GM21825 (cell line): ENCODE results near the gene HDHD5.
"Not testable (repeated sequence)": the region's sequence is repeated elsewhere in the genome, so short reads cannot be mapped to it uniquely, and the experiment has no call there.

ENCODE experiments used
- ATAC-seq: cut with Tn5 transposase; IDR thresholded peaks from one replicate; pipeline ENCODE4 v1.9.1; 2021; ENCODE audit warnings: mild to moderate bottlenecking, moderate library complexity; ENCODE audit not compliant: unreplicated experiment

The HDHD5 gene

GRCh38 chr22:17157714-17158113 lies 1.4 kb downstream of the HDHD5 start:
- ATAC-seq, result no peak

GRCh38 chr22:17155941-17156340 lies 3.1 kb downstream of the HDHD5 start:
- ATAC-seq, result no peak

GRCh38 chr22:17152971-17153370 lies 6.1 kb downstream of the HDHD5 start:
- ATAC-seq, result no peak

DNA sequence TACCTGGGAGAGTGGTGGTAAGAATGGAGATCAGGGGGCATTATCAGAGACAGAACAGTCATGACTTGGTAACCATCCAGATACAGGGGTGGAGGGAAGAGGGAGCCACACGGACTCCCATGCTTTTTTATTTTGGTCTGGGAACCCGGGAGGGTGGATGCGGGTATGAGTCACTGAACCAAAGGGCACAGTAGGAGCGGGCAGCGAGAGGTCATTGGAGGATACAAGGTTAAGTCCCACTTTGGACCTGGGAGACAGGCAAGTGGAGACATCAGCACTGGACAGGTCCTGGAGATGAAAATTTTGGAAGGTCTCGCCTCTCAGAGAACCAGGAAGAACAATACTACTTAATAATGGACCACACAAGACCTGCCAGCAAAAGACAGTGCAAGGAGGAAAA lies 6.7 kb downstream of the HDHD5 start:
- no peak for ATAC-seq

DNA sequence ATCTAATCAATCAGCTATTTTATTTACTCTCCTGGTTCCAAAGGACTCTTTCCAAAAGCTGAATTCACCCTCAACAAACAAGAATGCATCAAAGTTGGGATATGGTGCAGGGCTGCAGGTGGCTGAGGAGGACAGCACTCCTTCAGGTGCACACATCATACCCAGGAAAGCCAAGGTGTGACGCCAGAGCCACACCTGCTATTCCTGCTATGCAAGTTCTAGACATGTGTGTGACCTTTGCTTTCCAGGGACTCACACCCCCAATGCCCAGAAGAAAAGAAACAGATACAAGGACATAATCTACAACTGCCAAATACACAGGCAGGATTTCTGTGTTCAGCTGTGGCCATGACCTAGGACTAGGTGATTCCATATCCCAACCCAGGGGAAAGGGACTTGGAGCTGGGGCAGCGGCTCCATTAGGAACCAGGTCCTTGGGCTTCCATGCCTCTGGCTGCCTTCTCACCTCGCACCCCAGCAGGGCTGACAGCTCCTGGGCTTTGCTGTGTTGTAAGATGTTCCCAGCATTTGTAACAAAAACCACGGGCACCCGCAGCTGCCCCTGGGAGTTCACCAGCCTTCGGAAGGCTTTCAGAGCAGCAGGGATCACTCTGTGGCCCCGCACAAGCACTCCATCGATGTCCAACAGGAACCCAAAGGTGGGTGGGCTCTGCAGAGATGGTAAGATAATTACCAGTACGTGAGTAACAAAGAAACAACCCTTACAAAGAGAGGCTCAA lies 9.8 kb downstream of the HDHD5 start:
- no peak for ATAC-seq

DNA sequence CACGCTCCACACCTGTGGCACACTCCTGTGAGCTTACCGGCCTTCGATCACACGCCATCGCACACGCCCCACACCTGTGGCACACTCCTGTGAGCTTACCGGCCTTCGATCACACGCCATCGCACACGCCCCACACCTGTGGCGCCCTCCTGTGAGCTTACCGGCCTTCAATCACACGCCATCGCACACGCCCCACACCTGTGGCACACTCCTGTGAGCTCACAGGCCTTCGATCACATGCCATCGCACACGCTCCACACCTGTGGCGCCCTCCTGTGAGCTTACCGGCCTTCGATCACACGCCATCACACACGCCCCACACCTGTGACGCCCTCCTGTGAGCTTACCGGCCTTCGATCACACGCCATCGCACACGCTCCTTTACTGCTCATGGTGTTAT lies 11.6 kb downstream of the HDHD5 start:
- not testable (repeated sequence) for ATAC-seq

DNA sequence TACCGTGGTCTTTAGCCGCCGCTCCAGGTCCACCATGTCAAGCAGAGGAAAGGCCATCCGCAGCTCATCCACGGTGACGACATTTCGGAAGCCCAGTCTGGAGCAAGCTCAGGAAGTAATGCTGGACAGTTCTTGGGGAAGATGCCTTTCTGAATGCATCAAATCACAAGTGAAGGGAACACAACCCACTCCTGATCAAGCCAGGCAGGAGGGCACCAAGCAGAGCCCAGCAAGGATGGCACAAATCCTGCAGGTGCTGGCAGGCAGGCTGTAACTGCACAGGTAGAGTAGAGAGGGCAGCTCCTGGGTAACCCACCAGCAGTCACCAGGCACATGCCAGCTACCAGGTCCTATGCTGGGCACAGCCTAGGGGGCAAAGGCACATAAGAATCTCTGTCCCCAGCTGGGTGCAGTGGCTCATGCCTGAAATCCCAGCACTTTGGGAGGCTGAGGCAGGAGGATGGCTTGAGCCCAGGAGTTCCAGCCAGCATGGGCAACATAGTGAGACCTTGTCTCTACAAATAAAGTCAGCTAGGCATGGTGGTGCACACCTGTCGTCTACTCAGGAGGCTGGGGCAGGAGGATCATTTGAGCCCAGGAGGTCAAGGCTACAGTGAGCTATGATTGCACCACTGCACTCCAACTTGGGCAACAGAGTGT lies 13.9 kb downstream of the HDHD5 start:
- ATAC-seq, result no peak

DNA sequence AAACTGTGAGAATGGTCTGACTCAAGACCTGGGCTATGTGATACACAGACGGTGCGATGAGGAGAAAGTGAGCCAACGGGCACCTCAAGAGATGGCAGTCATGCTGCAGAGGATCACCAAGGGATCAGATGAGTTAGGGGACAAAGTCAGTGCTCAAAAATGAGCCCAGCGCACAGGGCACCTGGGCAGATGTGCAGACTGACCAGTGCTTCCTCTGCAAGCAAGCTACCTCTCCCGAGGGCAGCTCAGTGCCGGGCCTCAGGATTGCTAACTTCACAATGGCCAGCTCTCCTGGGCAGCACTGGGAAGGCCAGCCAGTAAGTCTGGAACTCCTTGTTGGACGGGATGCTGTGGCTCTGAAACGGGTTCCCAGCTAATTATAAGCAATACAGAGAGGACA lies 15.3 kb downstream of the HDHD5 start:
- no peak for ATAC-seq

DNA sequence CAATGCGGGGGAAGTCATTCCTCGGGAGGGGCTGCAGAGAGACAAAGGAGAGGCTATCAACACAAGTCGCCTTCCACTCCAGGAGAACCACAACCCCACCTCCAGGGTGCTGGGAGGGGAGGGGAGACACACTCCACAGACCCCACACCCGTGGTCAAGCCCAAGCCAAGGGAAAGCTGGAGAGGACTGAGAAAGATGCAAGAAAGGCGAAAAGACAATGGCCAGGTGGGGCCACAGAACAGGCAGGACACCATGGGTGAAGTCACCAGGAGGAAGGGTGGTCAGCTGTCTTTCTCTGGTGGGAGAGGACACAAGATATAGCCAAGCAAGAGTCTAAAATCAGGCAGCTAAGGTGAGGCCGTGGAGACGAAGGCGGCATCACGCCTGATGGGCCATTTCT lies 16.0 kb downstream of the HDHD5 start:
- ATAC-seq, result no peak

GRCh38 chr22:17140826-17141766 lies 18.0 kb downstream of the HDHD5 start:
- no peak for ATAC-seq

- ATAC-seq, result no peak
Measured at GRCh38 chr22:17140022-17140421, 19.1 kb downstream of the HDHD5 start.

DNA sequence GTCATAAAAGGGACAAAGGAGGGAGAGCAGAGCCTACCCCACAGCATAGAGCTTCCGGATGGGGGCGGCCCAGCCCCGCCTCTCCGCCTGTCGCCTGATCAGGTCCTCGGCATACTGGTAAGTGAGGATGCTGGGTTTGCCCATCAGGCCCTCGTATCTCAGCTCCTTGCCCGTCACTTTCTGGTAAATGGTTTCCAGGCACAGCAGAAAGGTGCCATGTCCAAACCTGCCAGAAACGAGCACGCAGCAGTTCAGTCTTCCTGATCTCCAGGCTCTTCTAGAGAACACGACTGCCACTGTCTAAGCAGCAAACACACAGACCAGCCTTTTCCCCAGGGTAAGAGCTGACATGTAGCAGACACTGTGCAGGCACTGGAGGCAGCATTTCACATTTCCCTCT lies 20.6 kb downstream of the HDHD5 start:
- no peak for ATAC-seq

DNA sequence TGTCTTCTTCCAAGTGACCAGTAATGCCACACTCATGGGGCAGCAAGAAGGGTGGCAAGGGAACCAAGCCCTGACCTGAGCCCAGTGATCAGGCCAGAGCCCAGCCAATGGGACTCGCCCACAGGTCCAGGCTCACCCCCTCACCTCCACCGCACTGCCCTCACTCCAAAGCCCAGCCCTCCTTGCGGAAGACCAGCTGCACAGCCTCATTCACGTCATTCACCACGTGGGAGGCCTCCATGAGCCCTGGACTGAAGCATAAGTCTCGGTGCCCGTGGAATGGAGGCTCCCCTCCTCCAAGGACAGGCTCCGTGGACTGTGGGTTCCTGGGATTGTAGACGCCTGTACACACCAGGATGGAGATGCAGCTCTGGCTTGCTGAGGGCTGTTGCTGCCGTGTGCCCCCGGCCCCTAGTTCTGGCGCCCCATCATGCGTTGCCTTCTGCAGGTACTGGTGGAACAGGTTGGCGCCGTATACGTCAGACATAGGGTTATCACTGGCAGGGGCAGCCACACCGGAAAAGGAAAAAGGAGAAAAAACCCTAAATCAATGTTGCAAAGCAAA lies 21.1 kb downstream of the HDHD5 start:
- ATAC-seq, result no peak

DNA sequence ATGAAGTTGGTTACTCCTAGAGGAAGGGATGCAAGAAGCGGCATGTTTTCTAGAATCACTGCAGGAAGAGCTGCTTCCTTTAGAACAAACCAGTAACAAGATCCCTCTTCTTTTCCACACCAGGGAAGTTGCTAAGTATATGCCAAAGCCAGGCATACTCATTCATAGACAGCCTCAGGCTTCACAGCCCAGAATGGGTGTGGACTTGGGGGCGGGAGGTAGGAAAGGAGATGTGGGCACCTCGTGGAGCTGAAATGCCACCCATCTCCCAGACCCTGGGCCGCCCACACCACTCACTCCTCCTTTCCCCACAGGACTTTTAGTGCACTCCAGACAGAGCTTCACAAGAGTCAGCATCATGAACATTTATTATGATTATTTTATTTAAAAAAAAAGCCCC lies 21.9 kb downstream of the HDHD5 start:
- no peak for ATAC-seq

DNA sequence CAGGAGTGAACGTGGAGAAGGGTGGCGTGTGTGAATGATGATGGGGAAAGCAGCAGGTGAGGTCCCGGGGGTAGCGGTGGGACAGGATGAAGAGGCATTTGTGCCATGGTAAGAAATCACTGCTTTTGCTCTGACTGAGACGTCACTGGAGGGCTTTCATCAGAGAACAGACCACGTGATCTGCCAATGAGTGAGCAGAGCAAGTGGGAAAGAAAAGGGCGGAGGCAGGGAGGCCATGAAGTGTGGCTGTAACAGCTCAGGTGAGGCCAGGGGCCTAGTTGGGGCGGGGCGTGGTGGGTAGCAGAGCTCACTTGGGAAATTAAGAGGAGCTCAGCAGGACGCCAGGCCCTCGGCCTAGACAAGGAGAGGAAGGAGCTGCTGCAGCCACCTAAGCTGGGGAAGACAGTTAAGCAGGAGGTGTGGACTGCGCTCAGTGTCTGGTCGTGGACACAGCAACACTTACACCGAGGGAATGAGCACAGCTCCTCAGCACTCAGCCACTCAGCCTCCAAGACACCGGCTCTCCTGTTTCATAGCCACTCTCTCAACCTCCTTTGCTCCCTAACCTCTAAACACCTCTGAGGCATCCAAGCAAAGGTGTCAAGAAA lies 23.8 kb downstream of the HDHD5 start:
- no peak for ATAC-seq

- no peak for ATAC-seq
Measured at GRCh38 chr22:17133137-17133536, 25.9 kb downstream of the HDHD5 start.

DNA sequence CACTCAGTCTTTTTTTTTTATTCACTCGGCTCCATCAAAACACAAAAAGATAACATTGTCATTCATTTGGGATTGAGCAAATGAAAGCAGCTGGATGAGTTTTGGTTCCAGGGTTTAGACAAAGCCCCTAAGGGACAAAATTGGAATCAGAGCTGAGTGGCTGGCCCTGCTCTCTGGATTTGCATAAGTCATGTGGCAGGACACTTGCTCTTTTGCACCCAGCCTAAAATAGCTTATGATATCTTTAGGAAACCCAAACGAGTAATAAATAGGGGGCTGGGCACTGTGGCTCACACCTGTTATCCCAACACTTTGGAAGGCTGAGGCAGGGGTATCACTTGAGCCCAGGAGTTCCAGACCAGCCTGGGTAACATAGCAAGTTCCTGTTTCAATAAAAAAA lies 27.0 kb downstream of the HDHD5 start:
- no peak for ATAC-seq

DNA sequence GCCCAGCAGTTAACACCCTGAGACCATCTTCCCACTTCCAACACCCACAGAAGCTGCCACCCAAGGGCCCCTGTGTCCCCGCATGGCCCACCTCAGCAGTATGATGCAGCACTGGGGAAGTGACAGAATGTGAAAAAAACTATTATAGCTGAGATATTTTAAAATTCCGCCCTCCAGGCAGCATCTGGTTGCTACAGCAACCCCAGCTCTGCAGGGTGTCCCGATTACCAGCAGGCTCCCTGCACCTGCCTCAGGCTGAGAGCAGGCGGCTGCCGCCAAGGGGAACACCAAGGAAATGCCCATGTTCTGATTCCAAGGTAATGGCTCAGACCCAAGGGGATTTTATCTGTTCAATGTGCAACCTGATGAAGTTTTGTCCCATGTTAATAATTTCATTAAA lies 27.4 kb downstream of the HDHD5 start:
- no peak for ATAC-seq

- no peak for ATAC-seq
Measured at GRCh38 chr22:17130199-17130598, 28.9 kb downstream of the HDHD5 start.

DNA sequence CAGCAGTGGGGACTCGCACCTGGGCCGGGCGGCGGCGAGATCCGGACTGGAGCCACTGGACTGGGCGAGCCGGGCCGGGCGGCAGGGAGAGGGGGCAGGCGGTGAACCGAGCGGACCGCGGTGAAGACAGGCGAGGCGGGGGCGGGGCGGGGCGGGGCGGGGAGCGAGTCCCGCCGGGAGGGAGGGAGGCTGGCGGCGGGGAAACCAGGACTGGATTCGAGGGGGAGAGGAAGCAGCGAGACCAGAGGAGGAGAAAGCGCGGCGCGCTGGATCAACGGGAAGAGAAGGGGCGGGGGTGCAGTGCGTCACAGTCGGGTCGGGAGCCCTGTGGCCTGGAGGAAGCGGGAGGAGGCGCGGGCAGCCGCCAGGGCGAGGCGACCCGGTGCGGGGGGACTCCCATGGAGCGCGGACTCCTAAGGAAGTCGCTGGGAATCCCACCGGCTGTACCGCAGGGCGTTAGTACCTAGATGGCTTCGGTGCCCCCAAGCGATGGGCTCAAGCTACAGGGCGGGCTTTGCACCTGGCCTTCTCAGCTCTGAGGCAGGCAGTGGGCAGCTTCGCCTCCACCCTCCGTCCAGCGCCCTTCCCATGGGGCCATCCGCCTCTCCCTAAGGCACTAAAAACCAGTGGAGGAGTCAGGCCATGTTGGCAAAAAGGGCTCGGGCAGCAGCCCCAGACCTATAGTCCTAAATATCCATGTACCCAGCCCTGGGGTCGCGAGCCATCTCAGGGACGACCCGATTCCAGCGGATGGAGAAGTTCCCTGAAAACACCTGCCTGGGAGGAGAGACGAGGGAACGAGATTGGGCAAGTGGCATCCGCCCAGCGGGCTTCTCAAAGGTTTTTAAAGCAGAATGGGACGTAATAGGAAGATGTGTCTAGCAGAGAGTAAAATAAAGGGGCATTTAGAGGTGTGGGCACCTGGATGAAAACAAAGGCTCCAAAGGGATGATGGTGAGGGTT lies 37.6 kb downstream of the HDHD5 start, which contains the start of gene TMEM121B:
Gene TMEM121B, minus strand, starts transcription at position 128 of the 963 bp plus-strand sequence. CDS start 233 bp downstream, outside the sequence.
- no peak for ATAC-seq
